Measurements from ENCODE around the gene TMEM213. TPM values are rescaled to one million over a fixed set of nuclear protein-coding genes. Genes with fewer than 3 reads are reported as not detected.
"Not testable (repeated sequence)": the region's sequence is repeated elsewhere in the genome, so short reads cannot be mapped to it uniquely, and the experiment has no call there.

TMEM213 gene
- total and polyA plus RNA-seq, 8 donors = 0.05 to 32.8 (median 0.84) TPM

GRCh38 chr7:138804618-138805017 lies 6.8 kb downstream of the TMEM213 start:
- intact Hi-C loops (cut with DNase I) = no loop called here
- no peaks in the 10 kb centered on the region for H3K36me3 ChIP-seq
- H3K9me3 ChIP-seq = no peaks in the 10 kb centered on the region
- TF ChIP-seq CTCF (IDR thresholded peaks at IDR 0.05) = no peak
- H3K4me1 ChIP-seq = no peaks in the 10 kb centered on the region
- H3K27ac ChIP-seq = no peak overlapping the region
- no peak for DNase-seq
- ATAC-seq = no peak
- no peaks in the 10 kb centered on the region for H3K27me3 ChIP-seq
- H3K4me3 ChIP-seq = no peak overlapping the region

- Histone ChIP-seq H3K4me1 (no peaks in the 10 kb centered on the region), H3K36me3 (no peaks in the 10 kb centered on the region), H3K27ac (no peak overlapping the region), H3K27me3 (no peaks in the 10 kb centered on the region), H3K4me3 (no peak overlapping the region), H3K9me3 (no peaks in the 10 kb centered on the region)
- DNase-seq = no peak
- intact Hi-C loops (cut with DNase I) = no loop called here
- no peak for TF ChIP-seq CTCF (IDR thresholded peaks at IDR 0.05)
- no peak for ATAC-seq
These were observed 11.6 kb downstream of the TMEM213 start for GRCh38 chr7:138809346-138809745.

GRCh38 chr7:138811327-138811726 lies 13.5 kb downstream of the TMEM213 start:
- H3K9me3 ChIP-seq; H3K4me1 ChIP-seq; ATAC-seq; H3K4me3 ChIP-seq; H3K36me3 ChIP-seq; H3K27ac ChIP-seq; intact Hi-C loops (cut with DNase I); H3K27me3 ChIP-seq; DNase-seq: not testable (repeated sequence)

- no peak for ATAC-seq
- no peak for DNase-seq
- no peaks in the 10 kb centered on the region for H3K4me1 ChIP-seq
- intact Hi-C loops (cut with DNase I) = no loop called here
- H3K27me3 ChIP-seq = no peaks in the 10 kb centered on the region
- H3K27ac ChIP-seq = no peak overlapping the region
- no peak for TF ChIP-seq CTCF (IDR thresholded peaks at IDR 0.05)
- H3K36me3 ChIP-seq = no peaks in the 10 kb centered on the region
- H3K4me3 ChIP-seq = no peak overlapping the region
- H3K9me3 ChIP-seq = no peaks in the 10 kb centered on the region
These were observed 16.2 kb downstream of the TMEM213 start for GRCh38 chr7:138813945-138814344.

- no peak for ATAC-seq
- no peaks in the 10 kb centered on the region for H3K9me3 ChIP-seq
- H3K4me1 ChIP-seq = no peaks in the 10 kb centered on the region
- no peak overlapping the region for H3K4me3 ChIP-seq
- H3K36me3 ChIP-seq = no peaks in the 10 kb centered on the region
- H3K27ac ChIP-seq = no peak overlapping the region
- TF ChIP-seq CTCF (IDR thresholded peaks at IDR 0.05) = no peak
- no peaks in the 10 kb centered on the region for H3K27me3 ChIP-seq
- DNase-seq = no peak
- intact Hi-C loops (cut with DNase I) = no loop called here
These were observed 17.1 kb downstream of the TMEM213 start for GRCh38 chr7:138814816-138815332.

GRCh38 chr7:138816650-138817049 lies 18.9 kb downstream of the TMEM213 start:
- Histone ChIP-seq H3K4me3 (no peak overlapping the region), H3K27me3 (no peaks in the 10 kb centered on the region), H3K9me3 (no peaks in the 10 kb centered on the region), H3K36me3 (no peaks in the 10 kb centered on the region), H3K27ac (no peak overlapping the region), H3K4me1 (no peaks in the 10 kb centered on the region)
- no peak for TF ChIP-seq CTCF (IDR thresholded peaks at IDR 0.05)
- ATAC-seq = no peak
- no peak for DNase-seq
- intact Hi-C loops (cut with DNase I) = no loop called here

All from left lung (tissue), 10 donors.